ENCODE measurements around the gene EFHB. TPM values are rescaled to one million over a fixed set of nuclear protein-coding genes. Genes with fewer than 3 reads are reported as not detected.

Gene EFHB
- total and polyA plus RNA-seq, 10 of the 15 experiments (the other 5 are each of a cell fraction or from before 2014, with no cell fraction given) = 0.12 to 0.95 (median 0.53) TPM; not detected in 3

- ChIA-PET CTCF (interaction anchor here (0.6 to 1.2 kb wide), 3 partner anchors 12 to 59 kb away, joined by 3 to 6 read pairs (median 5); no protein-coding TSS in a partner anchor), RAD21 (ENCODE audit: unreplicated experiment) (no interaction called here), POLR2A (no interaction called here), SMC1A (ENCODE audit: uncharacterized antibody, unreplicated experiment) (interaction anchor here (0.6 to 3.3 kb wide), 3 partner anchors 10 to 221 kb away, joined by 3 to 14 read pairs (median 3); no protein-coding TSS in a partner anchor)
- intact Hi-C loops (cut with micrococcal nuclease; ENCODE audit: unreplicated experiment) (no loop called here), in situ Hi-C loops (cut with MboI) (no loop called here)
- no peaks in the 10 kb centered on the region for H4K20me1 ChIP-seq (ENCODE audit: control insufficient read depth, insufficient read depth)
- 62% methylated on average over 2 of the region's 2 CpGs for whole genome bisulfite sequencing (ENCODE audit: insufficient coverage, insufficient replicate concordance, low lambda C conversion rate, missing lambda C conversion rate)
- H3K9me3 ChIP-seq (replicated peaks; ENCODE audit: control insufficient read depth, insufficient read depth, low read length) = no peaks in the 10 kb centered on the region
- no peak overlapping the region for H3K4me2 ChIP-seq (ENCODE audit: control insufficient read depth, insufficient read depth)
- H3K4me1 ChIP-seq (ENCODE audit: control insufficient read depth, insufficient read depth, low read length) = no peaks in the 10 kb centered on the region
- no peaks in the 10 kb centered on the region for H3K79me2 ChIP-seq (ENCODE audit: control insufficient read depth, insufficient read depth, low read length)
- no peak overlapping the region for H3K4me3 ChIP-seq
- H3K27ac ChIP-seq (ENCODE audit: control insufficient read depth, insufficient read depth) = no peak overlapping the region
- FAIRE-seq = no peak
- no peaks in the 10 kb centered on the region for H3K27me3 ChIP-seq (replicated peaks in 1 of 2; ENCODE audit: control insufficient read depth in 2 of 2, insufficient read depth in 2 of 2, low read length in 1 of 2)
- DNase-seq (ENCODE audit: low read depth, low spot score) = no peak
- H3K36me3 ChIP-seq (ENCODE audit: control insufficient read depth in 2 of 2, insufficient read depth in 2 of 2, low read length in 1 of 2) = no peaks in the 10 kb centered on the region
- no peak for ATAC-seq
- no peak overlapping the region for H2AFZ ChIP-seq (ENCODE audit: control insufficient read depth, low read depth, low read length)
- BruUV-seq (replicated peaks) = no TSS peak
- H3K9ac ChIP-seq (ENCODE audit: control insufficient read depth, insufficient read depth, low read length) = no peak overlapping the region
- TF ChIP-seq POLR2A (IDR thresholded peaks at IDR 0.05; ENCODE audit: low read depth, low read length) (no peak), BCLAF1 (IDR thresholded peaks at IDR 0.05) (no peak), LARP7 (IDR thresholded peaks at IDR 0.05) (no peak), RCOR1 (conservative IDR thresholded peaks at IDR 0.05; ENCODE audit: low read depth, low read length) (no peak), HCFC1 (IDR thresholded peaks at IDR 0.05; ENCODE audit: low read length) (no peak), RELB (IDR thresholded peaks at IDR 0.05; ENCODE audit: low read depth) (no peak), NFXL1 (IDR thresholded peaks at IDR 0.05; ENCODE audit: borderline replicate concordance) (no peak), RUNX3 (IDR thresholded peaks at IDR 0.05; ENCODE audit: low read length) (no peak), REST (IDR thresholded peaks at IDR 0.05; ENCODE audit: low read depth, low read length) (no peak), ZBTB40 (IDR thresholded peaks at IDR 0.05; ENCODE audit: borderline replicate concordance) (no peak), ZNF24 (IDR thresholded peaks at IDR 0.05) (no peak), POLR2AphosphoS5 (IDR thresholded peaks at IDR 0.05; ENCODE audit: low read length) (no peak)
Observed at GRCh38 chr3:19898721-19899120, 35.3 kb downstream of the EFHB start.

Measured in GM12878 (cell line).